A673 (cell line): ENCODE measurements around the gene DEAF1. TPM values are rescaled to one million over a fixed set of nuclear protein-coding genes. Genes with fewer than 3 reads are reported as not detected.

Source experiments
- BruUV-seq: library from RNA; stranded (reverse); fragments of 400-500 nt; replicated peaks from 2 replicates; lab custom pipeline; 2021; lab: Mats Ljungman, UMichigan
- CTCF ChIA-PET: fragments of 300-600 bp; sonication (Branson Sonifier 250); formaldehyde crosslinking; loops from one replicate; lab custom pipeline; 2022; ENCODE audit warnings: antibody characterized with exemption; lab: Charles Lee
- POLR2A ChIA-PET: fragments of 300-600 bp; sonication (Branson Sonifier 250); formaldehyde crosslinking; loops from one replicate; lab custom pipeline; 2022; ENCODE audit warnings: antibody characterized with exemption; ENCODE audit not compliant: low non-redundant PET; lab: Charles Lee
- DNase-seq: peaks from one replicate; pipeline ENCODE4 v3.0.0-alpha.2; 2015; ENCODE audit warnings: low spot score
- H3K27ac ChIP-seq: fragments of 200-600 bp; sonication (generic); 2 replicates; pipeline ENCODE4 v1.5.1; 2016; ENCODE audit warnings: mixed run types, low read depth, mild to moderate bottlenecking, mixed read lengths, antibody characterized with exemption, low read length; ENCODE audit not compliant: poor library complexity, severe bottlenecking
- H3K27me3 ChIP-seq: fragments of 200-600 bp; sonication (generic); replicated peaks from 2 replicates; pipeline ENCODE4 v1.6.1; 2017; ENCODE audit warnings: mixed run types, low read depth, mild to moderate bottlenecking, mixed read lengths, antibody characterized with exemption, low read length; ENCODE audit not compliant: insufficient read depth, poor library complexity
- H3K36me3 ChIP-seq: fragments of 200-600 bp; sonication (generic); 2 replicates; pipeline ENCODE4 v1.6.1; 2016; ENCODE audit warnings: mixed run types, mild to moderate bottlenecking, mixed read lengths, antibody characterized with exemption, low read length; ENCODE audit not compliant: insufficient read depth, poor library complexity, severe bottlenecking
- H3K4me1 ChIP-seq: fragments of 200-600 bp; sonication (generic); 2 replicates; pipeline ENCODE4 v1.6.1; 2017; ENCODE audit warnings: mixed run types, mild to moderate bottlenecking, mixed read lengths, antibody characterized with exemption, low read length; ENCODE audit not compliant: insufficient read depth, poor library complexity, severe bottlenecking
- H3K4me3 ChIP-seq: fragments of 200-600 bp; sonication (generic); 2 replicates; pipeline ENCODE4 v1.5.1; 2016; ENCODE audit warnings: low read depth, mixed run types, mild to moderate bottlenecking, mixed read lengths, low read length; ENCODE audit not compliant: poor library complexity, severe bottlenecking
- H3K9me3 ChIP-seq: fragments of 200-600 bp; sonication (generic); 2 replicates; pipeline ENCODE4 v1.6.1; 2016; ENCODE audit warnings: mixed run types, low read depth, mild to moderate bottlenecking, mixed read lengths, antibody characterized with exemption, low read length; ENCODE audit not compliant: poor library complexity, severe bottlenecking
- EZH2 ChIP-seq: fragments of 200-600 bp; sonication (generic); IDR thresholded peaks from 2 replicates; pipeline ENCODE4 v1.6.1; 2017; ENCODE audit warnings: borderline replicate concordance, low read depth, mild to moderate bottlenecking, mixed read lengths, antibody characterized with exemption, low read length; ENCODE audit not compliant: poor library complexity, severe bottlenecking
- intact Hi-C: fragments of 100-400 bp; cut with micrococcal nuclease; formaldehyde crosslinking; loops from one replicate; pipeline ENCODE4 v1.10.0; 2022; ENCODE audit not compliant: unreplicated experiment
- total RNA-seq: library from RNA; stranded (reverse); gene quantifications from 2 replicates; pipeline ENCODE4 v1.2.3, GENCODE V29; 2021
- TF ChIP-seq, protein P1 (sequence below): fragments of 300-800, 200-600 bp; sonication (generic); conservative IDR thresholded peaks from 2 replicates; pipeline ENCODE4 v1.5.1; 2017; ENCODE audit warnings: low read depth, mild to moderate bottlenecking, antibody characterized with exemption, low read length, moderate library complexity, mixed read lengths

DEAF1 gene
- total RNA-seq, 1 experiment from 2014 or later = 56.7 TPM

DNA sequence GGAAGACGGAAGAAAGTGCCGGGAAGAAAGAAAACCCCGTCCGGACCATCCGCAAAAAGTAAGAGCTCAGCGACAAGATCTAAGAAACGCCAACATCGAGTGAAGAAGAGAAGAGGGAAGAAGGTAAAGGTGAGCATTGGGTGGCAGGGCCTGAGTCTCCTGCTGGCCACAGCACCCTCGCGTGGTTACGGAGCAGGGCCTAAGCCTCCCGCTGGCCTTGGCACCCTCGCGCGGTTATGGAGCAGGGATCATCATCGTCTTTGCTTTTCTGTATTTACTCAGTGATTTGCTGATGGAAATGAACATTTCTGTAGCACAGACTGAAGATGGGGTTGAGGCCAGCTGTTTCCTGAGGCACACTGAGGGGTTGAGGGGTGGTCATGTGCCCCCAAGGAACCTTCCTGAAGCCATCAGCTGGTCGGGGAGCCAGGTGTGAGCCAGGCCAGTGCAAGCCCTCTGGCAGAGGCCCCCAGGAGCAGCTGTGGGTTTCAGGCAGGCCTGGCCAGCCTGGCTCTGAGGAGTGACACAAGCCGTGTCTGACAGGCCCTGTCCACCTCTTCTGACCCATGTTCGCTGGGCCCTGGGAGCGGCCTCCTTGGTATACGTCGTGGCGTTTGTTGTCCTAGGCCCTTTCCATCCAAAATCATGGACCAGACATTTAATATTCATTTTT, 93.3 kb downstream of the DEAF1 start:
- no peaks in the 10 kb centered on the region for H3K4me1 ChIP-seq
- no peak for TF ChIP-seq EZH2
- TF ChIP-seq, protein P1, sequence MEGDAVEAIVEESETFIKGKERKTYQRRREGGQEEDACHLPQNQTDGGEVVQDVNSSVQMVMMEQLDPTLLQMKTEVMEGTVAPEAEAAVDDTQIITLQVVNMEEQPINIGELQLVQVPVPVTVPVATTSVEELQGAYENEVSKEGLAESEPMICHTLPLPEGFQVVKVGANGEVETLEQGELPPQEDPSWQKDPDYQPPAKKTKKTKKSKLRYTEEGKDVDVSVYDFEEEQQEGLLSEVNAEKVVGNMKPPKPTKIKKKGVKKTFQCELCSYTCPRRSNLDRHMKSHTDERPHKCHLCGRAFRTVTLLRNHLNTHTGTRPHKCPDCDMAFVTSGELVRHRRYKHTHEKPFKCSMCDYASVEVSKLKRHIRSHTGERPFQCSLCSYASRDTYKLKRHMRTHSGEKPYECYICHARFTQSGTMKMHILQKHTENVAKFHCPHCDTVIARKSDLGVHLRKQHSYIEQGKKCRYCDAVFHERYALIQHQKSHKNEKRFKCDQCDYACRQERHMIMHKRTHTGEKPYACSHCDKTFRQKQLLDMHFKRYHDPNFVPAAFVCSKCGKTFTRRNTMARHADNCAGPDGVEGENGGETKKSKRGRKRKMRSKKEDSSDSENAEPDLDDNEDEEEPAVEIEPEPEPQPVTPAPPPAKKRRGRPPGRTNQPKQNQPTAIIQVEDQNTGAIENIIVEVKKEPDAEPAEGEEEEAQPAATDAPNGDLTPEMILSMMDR = no peak
- intact Hi-C loops = no loop called here
- no TSS peak for BruUV-seq
- POLR2A ChIA-PET = interaction anchor here (0.7 kb wide), 1 partner anchor 476 kb away, joined by 14 read pairs; no protein-coding TSS in a partner anchor
- DNase-seq = no peak
- H3K27ac ChIP-seq = no peak overlapping the region
- H3K36me3 ChIP-seq = peaks cover 57% of the 10 kb centered on the region
- H3K27me3 ChIP-seq = no peaks in the 10 kb centered on the region
- CTCF ChIA-PET = no interaction called here
- no peaks in the 10 kb centered on the region for H3K9me3 ChIP-seq
- H3K4me3 ChIP-seq = no peak overlapping the region

DNA sequence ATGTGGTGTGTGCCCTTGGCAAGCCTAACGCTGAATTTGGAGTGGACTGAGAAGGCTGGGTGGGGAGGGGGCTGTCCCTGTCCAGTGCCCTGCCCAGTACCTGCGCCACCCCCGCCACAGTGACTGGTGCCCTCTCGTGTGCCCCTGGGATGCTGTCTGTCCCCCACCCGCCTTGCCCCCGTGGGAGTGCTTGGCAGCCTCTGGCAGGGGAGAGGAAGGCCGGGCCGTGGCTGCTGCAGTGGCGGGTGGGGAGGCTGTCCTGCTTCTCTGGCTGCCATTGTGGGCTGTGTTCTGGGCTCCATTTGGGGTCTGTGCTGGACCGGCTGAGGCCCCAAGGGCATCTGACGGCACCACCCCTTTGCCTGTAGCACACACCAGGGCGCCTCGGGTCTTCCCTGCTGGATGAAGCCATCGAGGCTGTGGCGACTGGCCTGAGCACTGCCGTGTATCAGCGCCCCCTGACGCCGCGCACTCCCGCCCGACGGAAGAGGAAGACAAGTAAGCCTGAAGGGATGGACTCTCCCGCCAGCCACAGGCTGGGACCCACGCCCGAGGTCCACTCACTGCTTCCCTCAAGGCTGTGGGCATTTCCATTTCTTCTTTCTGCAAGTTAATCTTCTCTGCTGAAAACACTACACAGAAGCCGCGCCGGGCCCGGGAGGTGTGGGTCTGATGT, 96.9 kb downstream of the DEAF1 start:
- Histone ChIP-seq H3K27me3 (no peaks in the 10 kb centered on the region), H3K4me1 (no peaks in the 10 kb centered on the region), H3K36me3 (peaks cover 46% of the 10 kb centered on the region), H3K4me3 (no peak overlapping the region), H3K27ac (no peak overlapping the region), H3K9me3 (no peaks in the 10 kb centered on the region)
- BruUV-seq = no TSS peak
- no peak for DNase-seq
- POLR2A ChIA-PET = no interaction called here
- intact Hi-C loops = no loop called here
- TF ChIP-seq, protein P1 = no peak
- TF ChIP-seq EZH2 = no peak
- CTCF ChIA-PET = no interaction called here

GRCh38 chr11:597166-597725, 97.8 kb downstream of the DEAF1 start:
- ChIA-PET CTCF (no interaction called here), POLR2A (no interaction called here)
- no peaks in the 10 kb centered on the region for H3K4me1 ChIP-seq
- no peak overlapping the region for H3K4me3 ChIP-seq
- H3K27ac ChIP-seq = no peak overlapping the region
- no peaks in the 10 kb centered on the region for H3K27me3 ChIP-seq
- intact Hi-C loops = no loop called here
- H3K36me3 ChIP-seq = peaks cover 54% of the 10 kb centered on the region
- no peak for DNase-seq
- TF ChIP-seq EZH2 = no peak
- TF ChIP-seq, protein P1 = no peak
- no peaks in the 10 kb centered on the region for H3K9me3 ChIP-seq
- no TSS peak for BruUV-seq
